HG03108 (cell line): ENCODE measurements around the gene SLC6A7.

Experiments
- ATAC-seq: cut with Tn5 transposase; IDR thresholded peaks from one replicate; pipeline ENCODE4 v1.9.1; 2021; ENCODE audit warnings: moderate library complexity; ENCODE audit not compliant: unreplicated experiment

SLC6A7 gene

DNA sequence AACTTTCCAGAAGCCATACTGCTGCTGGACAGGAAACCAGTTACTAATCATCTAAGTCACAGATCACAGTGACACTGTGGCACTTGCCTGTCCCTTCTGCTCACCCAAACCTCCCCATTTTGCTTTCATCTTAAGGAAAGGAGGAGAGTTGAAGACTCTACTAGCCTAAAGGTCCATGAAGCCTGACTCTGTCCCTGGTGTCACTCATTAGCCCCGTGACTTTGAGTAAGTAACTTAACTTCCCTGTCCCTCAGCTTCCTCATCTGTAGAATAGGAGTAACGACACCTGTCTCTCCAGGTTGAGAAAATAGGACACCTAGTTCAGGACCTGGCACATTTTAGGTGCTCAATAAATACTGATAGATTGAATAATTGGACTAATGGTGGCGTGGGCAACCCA, 536 bp upstream of the SLC6A7 start:
- ATAC-seq: no peak

DNA sequence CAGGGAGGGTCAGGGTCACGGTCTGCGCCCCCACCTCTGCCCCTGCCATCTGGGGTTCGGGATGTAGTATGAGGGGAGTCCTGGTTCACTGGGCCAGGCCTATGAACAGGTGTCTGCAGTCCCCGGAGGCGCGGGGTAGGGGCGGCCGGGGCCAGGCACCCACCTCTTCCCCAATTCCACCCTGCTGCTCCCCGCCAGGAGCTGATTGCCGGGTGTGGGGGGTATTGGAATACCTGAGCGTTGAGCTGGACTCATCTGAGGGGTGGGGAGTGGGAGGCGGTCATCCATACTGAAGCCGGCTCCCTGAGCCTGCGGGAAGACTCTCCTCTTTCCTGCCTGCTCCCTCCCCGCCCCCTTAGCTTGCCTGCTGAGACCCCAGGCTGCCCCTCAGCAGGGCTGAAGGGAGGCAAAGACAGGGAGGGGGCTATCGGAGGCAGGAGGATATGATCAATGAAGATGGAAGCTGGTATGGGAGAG, 679 bp downstream of the SLC6A7 start:
- ATAC-seq: no peak

DNA sequence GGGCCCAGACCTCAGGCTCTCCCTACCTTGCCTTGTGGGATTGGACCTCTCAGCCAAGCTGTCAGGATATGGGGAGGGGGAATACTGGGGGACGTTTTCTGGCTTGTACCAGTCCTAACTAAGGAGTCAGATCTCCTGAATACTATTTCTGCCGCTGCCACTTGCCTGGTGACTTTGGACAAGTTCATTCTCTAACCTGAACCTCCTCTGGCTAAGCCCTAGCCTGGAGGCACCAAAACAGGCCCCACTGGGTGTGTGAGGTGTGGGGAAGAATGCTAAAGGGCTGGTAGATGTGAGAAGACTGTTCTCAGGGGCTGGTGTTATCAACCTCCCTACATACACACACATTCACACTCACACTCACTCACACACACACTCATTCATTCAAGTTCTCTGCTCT, 1.1 kb downstream of the SLC6A7 start:
- no peak for ATAC-seq

DNA sequence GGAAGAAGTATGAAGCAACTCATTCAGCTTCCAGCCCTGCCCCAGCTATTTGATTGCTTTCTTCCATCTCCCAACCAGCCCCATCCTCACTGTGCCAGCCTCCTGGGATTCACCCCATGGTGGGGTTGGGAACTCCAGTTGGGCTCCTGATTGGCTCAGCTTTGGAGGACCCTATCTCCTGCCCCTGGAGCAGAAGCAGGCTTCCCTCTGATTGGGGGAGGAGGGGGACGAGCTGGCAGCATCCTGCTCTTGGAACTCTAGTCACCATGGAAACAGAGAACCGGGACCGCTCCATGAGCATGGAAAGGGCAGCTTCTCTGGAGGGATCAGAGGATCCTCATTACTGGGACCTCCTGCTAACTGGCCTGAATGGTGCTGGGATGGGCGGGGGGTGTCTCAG, 2.6 kb downstream of the SLC6A7 start:
- no peak for ATAC-seq

DNA sequence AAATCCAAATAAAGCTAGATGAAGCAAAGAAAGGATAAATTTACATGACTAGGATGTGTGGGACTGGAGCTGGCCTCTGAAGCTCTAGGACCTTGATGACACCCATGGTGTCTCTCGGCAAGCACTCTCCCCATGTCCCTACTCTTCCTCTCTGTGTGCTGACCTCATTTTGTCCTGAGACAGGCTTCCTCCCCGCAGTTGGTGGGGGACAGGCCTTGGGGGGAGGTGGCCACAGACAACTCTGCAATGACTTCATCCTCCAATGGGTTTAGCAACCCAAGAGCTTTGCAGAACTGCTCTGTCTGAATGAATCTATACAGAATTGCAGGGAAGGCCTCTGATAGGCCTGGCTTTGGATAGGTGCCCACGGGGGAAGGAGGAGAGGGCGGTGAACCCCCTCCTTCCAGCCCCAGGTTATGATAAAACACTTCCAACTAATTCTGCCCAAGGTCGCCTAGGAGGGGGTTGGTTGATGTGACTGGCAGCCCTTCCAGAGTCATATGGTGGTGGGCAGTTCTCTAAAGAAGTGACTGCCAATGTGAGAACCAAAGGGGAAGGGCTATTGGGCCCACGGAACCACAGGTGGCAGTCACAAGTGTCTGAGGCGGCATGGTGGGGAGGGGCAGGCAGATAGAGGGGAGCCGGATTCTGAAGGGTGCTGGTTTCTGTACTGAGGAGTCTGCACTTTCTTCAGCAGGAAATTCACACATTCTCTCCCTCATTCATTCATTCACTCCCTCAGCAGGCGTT, 6.0 kb downstream of the SLC6A7 start:
- ATAC-seq: no peak

DNA sequence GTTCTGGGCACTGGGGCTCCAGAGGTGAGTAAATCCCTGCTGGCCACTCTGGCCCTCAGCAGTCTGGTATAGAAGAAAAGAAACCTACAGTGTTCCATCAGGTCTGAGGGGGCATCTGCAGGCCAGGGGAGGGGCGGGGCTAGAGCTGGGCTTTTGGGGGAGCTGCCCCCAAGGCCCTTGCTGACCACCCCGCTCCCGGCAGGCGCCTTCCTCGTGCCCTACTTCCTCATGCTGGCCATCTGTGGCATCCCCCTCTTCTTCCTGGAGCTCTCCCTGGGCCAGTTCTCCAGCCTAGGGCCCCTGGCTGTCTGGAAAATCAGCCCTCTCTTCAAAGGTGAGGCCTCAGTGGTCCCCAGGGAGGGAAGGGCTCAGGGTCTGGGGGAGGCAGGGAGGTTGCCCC, 6.7 kb downstream of the SLC6A7 start:
- no peak for ATAC-seq

DNA sequence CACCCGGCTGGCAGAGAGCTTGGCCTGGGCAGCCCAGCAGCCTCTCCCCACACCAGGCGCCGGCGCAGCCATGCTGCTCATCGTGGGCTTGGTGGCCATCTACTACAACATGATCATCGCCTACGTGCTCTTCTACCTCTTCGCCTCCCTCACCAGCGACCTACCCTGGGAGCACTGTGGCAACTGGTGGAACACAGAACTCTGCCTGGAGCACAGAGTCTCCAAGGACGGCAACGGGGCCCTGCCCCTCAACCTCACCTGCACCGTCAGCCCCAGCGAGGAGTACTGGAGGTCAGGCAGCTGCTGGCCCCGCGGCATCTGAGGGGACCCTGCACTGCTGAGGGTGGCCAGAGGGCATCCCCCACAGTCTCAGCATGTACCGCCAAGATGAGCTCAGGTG, 7.1 kb downstream of the SLC6A7 start:
- ATAC-seq: no peak

DNA sequence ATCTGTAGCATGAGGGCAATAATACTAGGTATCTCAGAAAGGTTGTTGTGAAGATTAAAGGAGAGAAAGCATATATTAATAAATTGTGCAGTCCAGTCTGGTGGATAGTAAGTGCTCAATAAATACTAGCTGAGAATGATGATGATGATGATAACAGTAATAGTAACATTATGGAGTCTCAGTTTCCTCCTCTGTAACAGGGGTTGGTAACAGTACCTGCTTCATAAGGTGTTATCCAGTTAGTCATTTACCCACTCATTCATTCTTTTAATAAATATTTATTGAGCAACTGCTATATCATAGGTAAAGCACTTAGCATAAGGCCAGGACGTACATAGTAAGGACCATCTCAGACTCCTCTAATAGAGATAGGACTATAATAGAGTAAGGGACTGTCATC, 7.6 kb downstream of the SLC6A7 start:
- no peak for ATAC-seq

DNA sequence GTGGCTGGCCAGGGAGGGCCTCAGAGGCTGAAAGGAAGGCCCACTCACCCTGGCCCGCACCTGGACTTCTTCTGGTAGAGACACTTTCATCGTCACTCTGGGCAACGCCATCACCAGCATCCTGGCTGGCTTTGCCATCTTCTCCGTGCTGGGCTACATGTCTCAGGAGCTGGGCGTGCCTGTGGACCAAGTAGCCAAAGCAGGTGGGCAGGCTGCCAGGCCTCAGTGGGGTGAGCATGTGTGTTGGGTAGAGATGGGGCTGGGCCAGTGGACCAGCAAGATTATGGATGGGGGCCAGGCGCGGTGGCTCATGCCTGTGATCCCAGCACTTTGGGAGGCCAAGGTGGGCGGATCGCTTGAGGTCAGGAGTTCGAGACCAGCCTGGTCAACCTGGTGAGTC, 12.6 kb downstream of the SLC6A7 start:
- ATAC-seq: no peak

DNA sequence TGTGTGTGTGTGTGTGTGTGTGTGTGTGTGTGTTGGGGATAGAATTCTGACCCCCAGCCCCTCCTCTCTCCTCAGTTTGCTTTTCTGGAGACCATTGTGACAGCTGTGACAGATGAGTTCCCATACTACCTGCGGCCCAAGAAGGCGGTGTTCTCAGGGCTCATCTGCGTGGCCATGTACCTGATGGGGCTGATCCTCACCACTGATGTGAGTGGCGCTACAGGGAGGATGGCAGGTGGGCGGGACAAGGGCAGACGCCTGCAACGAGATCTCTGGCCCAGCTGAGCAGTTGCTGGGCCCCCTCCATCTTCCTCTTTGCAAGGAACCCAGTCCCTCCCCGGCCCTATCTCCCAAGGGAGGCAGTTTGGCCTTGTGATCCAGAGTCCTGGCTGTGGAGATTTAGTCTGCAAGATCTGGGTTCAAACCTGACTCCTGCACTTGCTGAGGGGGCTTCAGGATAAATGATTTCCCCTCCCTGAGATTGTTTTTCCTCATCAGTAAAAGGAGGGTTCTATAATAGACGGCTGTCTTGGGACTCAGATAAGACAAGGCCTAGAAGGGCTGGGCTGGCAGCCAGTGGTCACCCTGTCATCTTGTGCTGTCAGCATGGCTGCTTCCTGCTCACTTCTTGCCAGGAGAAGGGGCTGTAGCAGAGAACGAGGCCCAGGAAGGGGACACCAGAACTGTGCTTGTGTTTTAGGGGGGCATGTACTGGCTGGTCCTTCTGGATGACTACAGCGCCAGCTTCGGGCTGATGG, 14.1 kb downstream of the SLC6A7 start:
- ATAC-seq: no peak

DNA sequence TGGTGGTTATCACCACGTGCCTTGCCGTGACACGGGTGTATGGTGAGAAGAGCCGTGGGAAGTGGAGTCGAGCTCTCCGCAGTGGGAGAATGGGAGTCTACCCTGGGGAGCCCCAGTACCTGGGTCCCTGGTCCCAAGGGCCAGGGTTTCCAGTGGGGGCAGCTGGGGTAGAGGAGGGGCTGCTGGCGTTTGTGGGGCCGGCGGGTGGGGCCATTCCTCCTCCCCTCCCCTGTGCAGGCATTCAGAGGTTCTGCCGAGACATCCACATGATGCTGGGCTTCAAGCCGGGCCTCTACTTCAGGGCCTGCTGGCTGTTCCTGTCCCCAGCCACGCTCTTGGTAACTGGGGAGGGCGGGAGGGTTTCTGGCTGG, 14.7 kb downstream of the SLC6A7 start:
- no peak for ATAC-seq

DNA sequence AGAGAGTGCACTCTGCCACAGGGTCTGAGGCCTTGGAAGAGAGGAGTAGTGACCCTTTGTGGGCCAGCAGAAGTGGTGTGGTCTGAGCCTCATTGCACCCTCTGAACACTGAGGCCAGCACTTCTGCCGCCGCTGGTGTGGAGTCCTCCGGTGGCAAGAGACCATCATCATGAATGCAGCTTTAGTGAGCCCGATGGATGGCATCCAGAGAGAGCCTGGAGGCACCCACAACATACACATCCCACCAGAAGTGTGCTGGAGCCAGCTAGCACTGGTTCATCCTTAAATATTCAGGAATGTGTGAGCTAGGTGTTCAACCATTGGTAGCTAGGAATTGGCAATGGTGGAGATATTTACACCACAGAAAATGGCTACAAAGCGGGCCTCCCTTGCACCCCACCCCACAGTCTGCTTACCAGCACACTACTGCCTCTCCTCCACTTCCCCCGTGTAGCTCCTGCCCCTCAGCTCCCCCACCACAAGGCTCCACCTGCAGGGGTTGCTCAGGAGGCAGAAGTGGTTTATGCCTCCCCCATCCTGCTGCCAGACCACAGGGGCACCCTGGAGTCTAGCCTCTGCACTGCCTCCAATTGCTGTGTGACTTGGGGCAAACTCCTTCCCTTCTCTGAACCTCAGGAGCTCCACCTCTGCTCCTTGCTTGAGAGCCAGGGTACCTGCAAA, 16.4 kb downstream of the SLC6A7 start:
- no peak for ATAC-seq

DNA sequence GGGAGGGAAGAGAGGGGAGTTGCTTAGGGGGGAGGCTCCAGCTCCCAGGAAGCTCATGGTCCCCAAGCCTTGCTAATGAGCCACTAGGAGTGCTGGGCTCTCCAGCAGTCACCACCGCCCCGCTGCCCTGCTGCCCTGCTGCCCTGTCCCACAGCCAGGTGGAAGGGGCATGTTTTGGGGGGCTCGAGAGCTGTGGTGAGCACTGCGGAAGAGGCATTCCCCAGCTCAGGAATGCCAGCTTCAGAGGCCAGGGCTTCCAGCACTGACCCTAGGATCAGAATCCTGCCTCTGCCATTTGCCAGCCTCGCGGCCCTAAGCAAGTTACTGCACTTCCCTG, 16.9 kb downstream of the SLC6A7 start:
- ATAC-seq: no peak

DNA sequence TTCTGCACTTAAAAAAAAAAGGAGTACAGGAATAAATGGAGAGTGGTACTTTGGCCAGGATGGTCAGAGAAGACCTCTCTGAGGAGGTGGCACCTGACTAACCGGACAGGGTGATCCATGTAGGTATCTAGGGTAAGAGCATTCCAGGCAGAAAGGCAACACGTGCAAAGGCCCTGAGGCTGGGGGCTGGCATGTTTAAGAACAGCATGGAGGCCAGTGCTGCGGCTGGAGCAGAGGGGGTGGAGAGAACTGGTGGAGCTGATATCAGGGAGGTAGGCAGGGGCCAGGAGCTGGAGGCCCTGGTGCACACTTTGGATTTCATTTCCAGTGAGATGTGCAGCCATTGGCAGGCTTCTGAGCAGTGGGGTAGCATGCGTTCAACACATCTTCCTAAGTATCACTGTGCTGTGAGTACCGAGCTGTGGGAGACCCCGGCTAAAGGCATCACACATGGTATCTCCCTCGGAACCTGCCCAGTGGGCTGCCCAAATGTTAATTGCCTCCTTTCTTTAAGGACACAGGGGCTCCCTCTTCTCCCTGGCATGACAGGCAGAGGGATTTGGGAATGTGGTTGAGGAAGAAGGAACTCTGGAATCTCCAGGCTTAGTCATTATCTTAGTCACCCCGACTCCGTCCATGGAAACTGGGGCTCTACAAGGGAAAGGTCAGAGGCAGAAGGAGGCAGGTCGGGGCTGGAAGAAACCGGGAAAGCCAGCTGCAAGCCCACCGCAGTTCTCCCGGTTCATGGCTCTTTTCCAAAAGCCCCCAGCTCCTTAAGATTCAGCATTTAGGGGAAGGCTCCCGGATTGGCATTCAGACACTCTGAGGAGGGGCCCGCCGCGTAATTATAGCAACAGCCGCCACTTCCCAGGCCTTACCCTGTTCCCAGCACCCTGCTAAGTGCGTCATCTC, 18.6 kb downstream of the SLC6A7 start:
- ATAC-seq: no peak

DNA sequence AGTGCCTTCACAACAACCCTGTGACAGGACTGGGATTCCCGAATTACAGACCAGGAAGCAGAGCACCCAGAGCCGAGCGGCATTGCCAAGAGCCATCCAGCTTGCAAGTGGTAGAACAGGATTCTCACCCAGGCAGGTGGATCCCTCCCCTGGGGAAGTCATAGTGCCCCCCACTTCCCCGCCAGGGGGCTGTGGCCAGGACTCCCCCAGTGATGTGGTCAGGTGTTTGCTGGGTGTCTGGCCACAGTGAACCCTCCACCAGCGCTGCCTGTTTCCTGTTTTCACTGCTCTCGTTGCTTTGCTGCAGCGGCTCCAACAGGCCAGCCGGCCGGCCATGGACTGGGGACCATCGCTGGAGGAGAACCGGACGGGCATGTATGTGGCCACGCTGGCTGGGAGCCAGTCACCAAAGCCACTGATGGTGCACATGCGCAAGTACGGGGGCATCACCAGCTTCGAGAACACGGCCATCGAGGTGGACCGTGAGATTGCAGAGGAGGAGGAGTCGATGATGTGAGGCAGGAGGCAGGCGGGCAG, 19.3 kb downstream of the SLC6A7 start:
- ATAC-seq: no peak

DNA sequence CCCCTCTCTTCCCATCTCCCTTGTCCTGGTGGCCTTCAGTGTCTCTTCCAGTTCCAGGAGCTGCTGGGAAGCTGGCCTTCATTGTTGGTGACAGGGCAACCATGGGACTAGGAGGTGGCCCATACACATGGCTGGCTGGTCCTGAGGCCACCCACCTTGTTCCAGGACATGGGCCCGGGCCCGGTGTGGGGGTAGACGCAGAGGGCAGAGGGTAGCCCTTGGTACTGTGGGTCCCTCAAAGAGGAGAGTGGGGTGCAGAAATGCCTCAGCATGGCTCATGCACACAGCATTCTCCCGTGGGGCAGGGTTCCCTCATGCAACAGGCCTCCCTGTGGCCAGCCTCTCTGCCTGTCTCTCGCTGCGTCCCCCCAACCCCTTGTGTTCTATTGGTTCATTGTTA, 20.8 kb downstream of the SLC6A7 start:
- no peak for ATAC-seq

DNA sequence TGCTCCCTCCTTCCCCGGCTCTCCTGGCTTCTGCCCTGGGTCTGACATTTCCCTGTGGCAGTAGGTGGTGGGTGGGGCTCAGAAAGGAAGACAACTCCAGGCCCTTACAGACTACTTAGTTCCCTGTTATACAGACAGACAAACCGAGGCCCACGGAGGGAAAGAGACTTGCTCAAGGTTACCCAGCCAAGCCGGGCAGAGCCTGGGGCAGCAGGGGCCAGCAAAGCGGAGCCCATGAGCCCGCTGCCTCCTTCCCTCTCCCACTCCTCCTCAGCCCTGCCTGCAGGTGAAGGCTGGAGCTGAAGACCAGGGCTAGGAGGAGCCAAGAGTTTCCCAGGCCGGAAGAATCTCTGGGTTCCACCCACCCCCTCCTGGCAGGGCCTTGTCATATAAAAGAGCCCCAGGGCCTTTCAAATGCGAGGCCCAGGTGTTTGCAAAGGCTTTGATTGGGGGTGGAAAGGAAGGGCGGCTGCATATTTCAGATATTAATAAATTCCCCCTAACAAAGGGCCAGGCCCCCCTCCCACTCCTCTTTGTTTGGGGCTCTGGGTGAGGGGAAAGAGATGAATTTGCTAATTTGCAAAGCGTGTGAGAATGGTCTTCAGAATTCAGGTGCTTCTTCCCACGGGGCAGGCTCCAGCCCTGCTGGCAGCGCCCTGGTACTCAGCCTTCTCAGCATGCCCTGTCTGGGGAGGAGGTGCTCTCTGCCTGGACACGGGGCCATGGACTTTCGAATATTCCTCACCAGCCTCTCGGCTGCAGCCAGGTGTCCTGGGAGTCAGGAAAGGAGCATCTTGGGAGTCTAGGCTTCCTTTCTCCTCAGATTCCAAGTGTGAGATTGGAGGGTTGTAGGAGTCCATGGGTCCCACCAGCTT, 21.5 kb downstream of the SLC6A7 start:
- ATAC-seq: no peak

DNA sequence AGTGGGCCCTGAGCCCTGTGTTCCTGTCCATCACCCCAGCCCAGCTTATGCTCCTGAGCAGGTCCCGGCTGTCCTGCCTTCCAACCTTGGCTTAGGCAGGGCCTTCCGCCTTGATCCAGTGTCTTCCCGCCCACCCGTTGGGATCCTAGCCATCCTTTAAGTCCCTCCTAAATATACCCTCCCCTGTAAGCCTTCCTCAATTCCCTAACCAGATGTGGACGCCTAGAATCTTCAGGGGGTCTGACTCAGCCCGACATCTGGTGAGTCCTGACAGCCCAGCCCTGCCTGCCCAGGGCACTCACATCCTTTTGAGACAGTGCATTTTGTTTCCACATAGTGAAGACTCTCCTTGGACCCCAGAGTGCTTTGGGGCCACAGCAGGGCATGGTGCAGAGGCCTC, 23.7 kb downstream of the SLC6A7 start:
- ATAC-seq: no peak

DNA sequence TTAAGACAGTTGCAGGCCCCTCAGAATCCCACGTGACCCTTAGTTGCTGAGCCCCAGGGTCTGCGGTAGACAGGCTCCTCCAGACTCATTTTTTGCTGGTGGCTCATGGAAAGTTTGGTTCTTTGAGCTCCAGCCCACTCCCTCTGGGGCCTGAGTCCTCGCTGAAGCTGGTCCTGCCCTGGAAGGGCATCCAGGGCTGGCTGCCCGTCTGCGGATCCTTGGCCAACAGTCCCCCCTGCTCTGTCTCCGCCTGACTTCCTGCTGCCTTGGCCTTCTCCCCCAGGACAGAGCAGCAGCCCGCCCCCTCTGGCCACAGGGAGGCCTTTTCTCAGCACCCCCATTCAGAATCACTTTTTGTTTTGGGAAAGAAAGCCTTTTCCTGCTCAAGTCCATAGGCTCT, 24.4 kb downstream of the SLC6A7 start:
- no peak for ATAC-seq
